GM12878 (cell line): Measurements from ENCODE around the gene CALML4. TPM values are rescaled to one million over a fixed set of nuclear protein-coding genes. Genes with fewer than 3 reads are reported as not detected.

Experiments used
- ATAC-seq: fragments of 200-7000 bp; cut with Tn5 transposase; 3 replicates; pipeline ENCODE4 v1.9.1; 2020; ENCODE audit warnings: mild to moderate bottlenecking, moderate library complexity
- BruUV-seq: library from RNA; stranded (reverse); fragments of 400-500 nt; replicated peaks from 2 replicates; lab custom pipeline; 2021; lab: Mats Ljungman, UMichigan
- CTCF ChIA-PET: fragments of 300-600 bp; sonication (Branson Sonifier 250); formaldehyde crosslinking; extraction: SDS; loops from one replicate; lab custom pipeline; 2021; ENCODE audit warnings: inconsistent platforms; lab: Yijun Ruan, JAX
- POLR2A ChIA-PET: fragments of 350-600 bp; formaldehyde crosslinking; extraction: SDS; loops from one replicate; lab custom pipeline; 2021; ENCODE audit warnings: inconsistent platforms; lab: Charles Lee
- RAD21 ChIA-PET: fragments of 300-600 bp; sonication (Branson Sonifier 250); formaldehyde crosslinking; loops from one replicate; lab custom pipeline; 2023; ENCODE audit warnings: antibody characterized with exemption; ENCODE audit not compliant: unreplicated experiment; lab: Charles Lee
- SMC1A ChIA-PET: fragments of 300-600 bp; sonication (Branson Sonifier 250); formaldehyde crosslinking; loops from one replicate; lab custom pipeline; 2023; ENCODE audit not compliant: unreplicated experiment, uncharacterized antibody; lab: Charles Lee
- DNase-seq: peaks from one replicate; pipeline ENCODE4 v3.0.0-alpha.2; 2011; ENCODE audit warnings: low read depth, low spot score
- FAIRE-seq: peaks from 3 replicates; lab custom pipeline; 2011; peaks lifted over from hg19 to GRCh38; lab: Jason Lieb, UNC
- H2AFZ ChIP-seq: 2 replicates; pipeline ENCODE4 v1.6.0; 2011; ENCODE audit warnings: low read depth, low read length, control low read depth; ENCODE audit not compliant: control insufficient read depth
- H3K27ac ChIP-seq: 2 replicates; pipeline ENCODE4 v1.5.1; 2011; ENCODE audit warnings: control low read depth; ENCODE audit not compliant: control insufficient read depth, insufficient read depth
- H3K27me3 ChIP-seq, 2 experiments: replicated peaks in 1 of 2; 2 replicates each; pipeline versions ENCODE4 v1.6.0 to v1.6.1; 2011; ENCODE audit warnings: low read length in 1 of 2; ENCODE audit not compliant: control insufficient read depth in 2 of 2, insufficient read depth in 2 of 2
- H3K36me3 ChIP-seq, 2 experiments: 2 replicates each; pipeline ENCODE4 v1.5.1; 2011; ENCODE audit warnings: low read length in 1 of 2; ENCODE audit not compliant: control insufficient read depth in 2 of 2, insufficient read depth in 2 of 2
- H3K4me1 ChIP-seq: 2 replicates; pipeline ENCODE4 v1.6.1; 2011; ENCODE audit warnings: mild to moderate bottlenecking, low read length, moderate library complexity, mixed read lengths; ENCODE audit not compliant: control insufficient read depth, insufficient read depth
- H3K4me2 ChIP-seq: 2 replicates; pipeline ENCODE4 v1.6.0; 2011; ENCODE audit warnings: control low read depth; ENCODE audit not compliant: control insufficient read depth, insufficient read depth
- H3K4me3 ChIP-seq: fragments of 200-600 bp; sonication (generic); 2 replicates; pipeline ENCODE4 v1.5.1; 2016
- H3K79me2 ChIP-seq: 2 replicates; pipeline ENCODE4 v1.6.0; 2011; ENCODE audit warnings: low read length; ENCODE audit not compliant: control insufficient read depth, insufficient read depth
- H3K9ac ChIP-seq: 2 replicates; pipeline ENCODE4 v1.8.0; 2011; ENCODE audit warnings: low read length, control low read depth, mixed read lengths; ENCODE audit not compliant: control insufficient read depth, insufficient read depth
- H3K9me3 ChIP-seq: replicated peaks from 3 replicates; pipeline ENCODE4 v1.5.1; 2011; ENCODE audit warnings: mild to moderate bottlenecking, low read length; ENCODE audit not compliant: control insufficient read depth, insufficient read depth
- H4K20me1 ChIP-seq: 2 replicates; pipeline ENCODE4 v1.6.0; 2011; ENCODE audit not compliant: control insufficient read depth, insufficient read depth
- EGR1 ChIP-seq, 2 experiments: IDR thresholded peaks; 1 replicate in 1 of 2; 2 replicates in 1 of 2; pipeline ENCODE4 v1.6.1; 2011 to 2012; ENCODE audit warnings: low read depth in 2 of 2, low read length in 2 of 2, borderline replicate concordance in 1 of 2, mild to moderate bottlenecking in 1 of 2, moderate library complexity in 1 of 2
- FOS ChIP-seq: IDR thresholded peaks from 3 replicates; pipeline ENCODE4 v1.6.1; 2011; ENCODE audit warnings: borderline replicate concordance; ENCODE audit not compliant: insufficient read length; ENCODE audit errors: extremely low read depth
- JUNB ChIP-seq: IDR thresholded peaks from 2 replicates; pipeline ENCODE4 v1.6.1; 2016; ENCODE audit warnings: antibody characterized with exemption, mild to moderate bottlenecking
- MEF2B ChIP-seq: fragments of 450-650 bp; IDR thresholded peaks from 2 replicates; pipeline ENCODE4 v1.6.1; 2018; ENCODE audit warnings: mild to moderate bottlenecking, moderate library complexity; ENCODE audit not compliant: partially characterized antibody, poor library complexity, severe bottlenecking
- PAX5 ChIP-seq: IDR thresholded peaks from 2 replicates; pipeline ENCODE4 v1.6.1; 2011; ENCODE audit warnings: low read depth, low read length, borderline replicate concordance
- POLR2AphosphoS2 ChIP-seq: IDR thresholded peaks from 2 replicates; pipeline ENCODE4 v1.6.1; 2011; ENCODE audit warnings: low read depth, mild to moderate bottlenecking, low read length, improper control_type of control experiment, moderate library complexity
- RELA ChIP-seq: fragments of 450-650 bp; IDR thresholded peaks from 2 replicates; pipeline ENCODE4 v1.8.0; 2014; ENCODE audit warnings: borderline replicate concordance; ENCODE audit not compliant: partially characterized antibody
- TAF1 ChIP-seq: IDR thresholded peaks from 2 replicates; pipeline ENCODE4 v1.6.1; 2011; ENCODE audit warnings: mild to moderate bottlenecking, low read depth, low read length, borderline replicate concordance
- YY1 ChIP-seq: IDR thresholded peaks from 2 replicates; pipeline ENCODE4 v1.6.1; 2011; ENCODE audit warnings: low read depth, mild to moderate bottlenecking, low read length
- WGBS: methylation state at CpG from one replicate; pipeline ENCODE4 v1.1.6; 2016; ENCODE audit warnings: low lambda C conversion rate; ENCODE audit not compliant: insufficient replicate concordance, insufficient coverage; ENCODE audit errors: missing lambda C conversion rate; 5-methylcytosine and 5-hydroxymethylcytosine counted together
- in situ Hi-C: fragments of 300-500 bp; cut with MboI; formaldehyde crosslinking; loops from 9 replicates; pipeline ENCODE4 v1.14.3; 2018; ENCODE audit warnings: mixed read lengths
- intact Hi-C: fragments of 100-400 bp; cut with micrococcal nuclease; formaldehyde crosslinking; loops from one replicate; pipeline ENCODE4 v1.14.2; 2022; ENCODE audit not compliant: unreplicated experiment
- polyA plus RNA-seq, 11 experiments: library from polyadenylated mRNA; depleted of rRNA in 4 of 11; unstranded in 6 of 11; stranded (reverse) in 5 of 11; fragments of >200 nt; fragmentation: Nextera tagmentation in 4 of 11; fragmentation: Illumina TruSeq in 1 of 11; extraction: Ambion mirVana in 4 of 11; extraction: Trizol in 1 of 11; gene quantifications; 1 replicate in 1 of 11; 2 replicates in 10 of 11; pipeline versions ENCODE4 v1.2.1 to v1.2.3, GENCODE V29; 2011 to 2016; ENCODE audit warnings: inconsistent platforms in 2 of 11, missing spikeins in 2 of 11, low read depth in 1 of 11
- total RNA-seq, 4 experiments: library from RNA; depleted of rRNA in 3 of 4; stranded (reverse); fragments of >200 nt in 3 of 4; fragmentation: Illumina TruSeq in 1 of 4; extraction: Trizol in 1 of 4; gene quantifications; 2 replicates each; pipeline versions ENCODE4 v1.2.1 to v1.2.3, GENCODE V29; 2013 to 2021

CALML4 gene
- total and polyA plus RNA-seq, 10 of the 15 experiments (the other 5 are each of a cell fraction or from before 2014, with no cell fraction given): 1.7 to 15.9 (median 5.1) TPM

DNA sequence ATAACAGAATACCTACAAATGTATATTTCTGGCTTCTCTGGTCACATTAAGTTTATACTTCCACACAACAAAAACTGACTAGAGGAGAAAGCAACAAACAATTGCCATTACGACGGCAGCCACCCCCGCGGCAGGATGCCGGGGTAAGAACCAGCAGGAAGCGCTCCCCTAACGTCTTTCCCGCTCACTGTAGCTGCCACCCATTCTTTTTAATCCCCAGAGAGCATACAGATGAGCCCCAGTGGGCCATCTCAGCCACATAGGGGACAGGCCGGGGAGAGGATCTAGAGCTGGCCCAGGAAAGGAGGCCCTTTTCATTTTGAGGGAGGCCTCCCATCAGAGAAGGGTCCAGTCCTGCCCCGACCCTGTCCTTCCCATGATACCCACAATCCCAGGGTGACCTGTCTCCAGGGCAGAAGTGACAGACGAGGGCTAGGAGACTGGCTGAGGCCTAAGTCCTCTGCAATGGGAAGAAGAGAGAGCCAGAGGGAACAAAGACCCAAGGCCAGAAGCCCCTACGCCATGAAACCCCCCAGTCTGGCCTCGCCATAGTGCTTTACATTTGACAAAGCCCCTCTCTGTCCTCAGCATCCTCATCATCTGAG lies 3.6 kb upstream of the CALML4 start:
- Histone ChIP-seq H3K27me3 (no peaks in the 10 kb centered on the region), H2AFZ (no peak overlapping the region), H3K9ac (peak overlapping the region; percentile 28; the same call in 1 of the 2 replicates), H3K36me3 (peaks cover 10 to 20% of the 10 kb centered on the region in 2 experiments; a peak in 3 of 4 replicates), H3K4me2 (peak overlapping the region; percentile 71; the same call in 1 of the 2 replicates), H3K27ac (peak overlapping the region; percentile 33; the same call in 1 of the 2 replicates), H3K79me2 (peaks cover 2% of the 10 kb centered on the region), H3K4me1 (peaks cover 20% of the 10 kb centered on the region), H4K20me1 (no peaks in the 10 kb centered on the region), H3K4me3 (no peak overlapping the region), H3K9me3 (no peaks in the 10 kb centered on the region)
- ATAC-seq (no peak), DNase-seq (no peak), FAIRE-seq (no peak)
- CTCF ChIA-PET: no interaction called here
- in situ Hi-C loops: no loop called here
- 19% methylated on average over 13 of the region's 13 CpGs for WGBS
- RAD21 ChIA-PET: no interaction called here
- intact Hi-C loops: no loop called here
- TF ChIP-seq EGR1 (IDR thresholded peaks at IDR 0.05; ENCODE audit: borderline replicate concordance in 1 of 2, low read depth in 2 of 2, low read length in 2 of 2) (peak in 1 of 2 experiments; percentile 39; a peak in 1 of 3 replicates), FOS (no peak), MEF2B (peak; percentile 26)
- BruUV-seq: no TSS peak
- POLR2A ChIA-PET: interaction anchor here (1.0 kb wide), 1 partner anchor 155 kb away, joined by 3 read pairs; the partner anchor contains the start of gene PIAS1
- SMC1A ChIA-PET: no interaction called here

GRCh38 chr15:68208136-68208535 lies 3.0 kb upstream of the CALML4 start:
- Histone ChIP-seq H3K27ac (no peak overlapping the region), H3K4me2 (no peak overlapping the region), H3K36me3 (peaks cover 10 to 18% of the 10 kb centered on the region in 2 experiments; a peak in 3 of 4 replicates), H3K9ac (no peak overlapping the region), H3K79me2 (peaks cover 2% of the 10 kb centered on the region), H3K9me3 (no peaks in the 10 kb centered on the region), H3K27me3 (no peaks in the 10 kb centered on the region), H3K4me1 (peaks cover 20% of the 10 kb centered on the region), H2AFZ (no peak overlapping the region), H4K20me1 (no peaks in the 10 kb centered on the region), H3K4me3 (no peak overlapping the region)
- POLR2A ChIA-PET: interaction anchor here (1.0 kb wide), 1 partner anchor 154 kb away, joined by 3 read pairs; the partner anchor contains the start of gene PIAS1
- TF ChIP-seq PAX5: no peak
- TF ChIP-seq RELA: no peak
- no peak for TF ChIP-seq JUNB
- no peak for TF ChIP-seq POLR2AphosphoS2
- no peak for TF ChIP-seq TAF1
- TF ChIP-seq YY1: no peak
- ATAC-seq (no peak), FAIRE-seq (no peak), DNase-seq (no peak)
- RAD21 ChIA-PET: no interaction called here
- SMC1A ChIA-PET: no interaction called here
- WGBS: 78% methylated on average over 16 of the region's 16 CpGs
- CTCF ChIA-PET: no interaction called here
- BruUV-seq: no TSS peak
- intact Hi-C loops: no loop called here
- in situ Hi-C loops: no loop called here
